A549 treated with AZD9567 at 1 μM for 4 hours (cell line): ENCODE results near the gene CRLF3. TPM values are rescaled to one million over a fixed set of nuclear protein-coding genes. Genes with fewer than 3 reads are reported as not detected.

Experiments used
- total RNA-seq: library from RNA; stranded (reverse); fragments of 200-300 nt; extraction: Qiagen RNA extraction; gene quantifications from 5 replicates; pipeline ENCODE4 v1.2.3, GENCODE V29; 2022; ENCODE audit not compliant: insufficient read depth

Gene CRLF3
- total RNA-seq: 14.4 to 20.5 TPM (median 16.5 TPM) in 5 replicates

GRCh38 chr17:30824356-30825145, at the start of gene CRLF3:
Gene CRLF3, minus strand, starts transcription at chr17:30824692. Its CDS starts 41 bp downstream, at chr17:30824651.

DNA sequence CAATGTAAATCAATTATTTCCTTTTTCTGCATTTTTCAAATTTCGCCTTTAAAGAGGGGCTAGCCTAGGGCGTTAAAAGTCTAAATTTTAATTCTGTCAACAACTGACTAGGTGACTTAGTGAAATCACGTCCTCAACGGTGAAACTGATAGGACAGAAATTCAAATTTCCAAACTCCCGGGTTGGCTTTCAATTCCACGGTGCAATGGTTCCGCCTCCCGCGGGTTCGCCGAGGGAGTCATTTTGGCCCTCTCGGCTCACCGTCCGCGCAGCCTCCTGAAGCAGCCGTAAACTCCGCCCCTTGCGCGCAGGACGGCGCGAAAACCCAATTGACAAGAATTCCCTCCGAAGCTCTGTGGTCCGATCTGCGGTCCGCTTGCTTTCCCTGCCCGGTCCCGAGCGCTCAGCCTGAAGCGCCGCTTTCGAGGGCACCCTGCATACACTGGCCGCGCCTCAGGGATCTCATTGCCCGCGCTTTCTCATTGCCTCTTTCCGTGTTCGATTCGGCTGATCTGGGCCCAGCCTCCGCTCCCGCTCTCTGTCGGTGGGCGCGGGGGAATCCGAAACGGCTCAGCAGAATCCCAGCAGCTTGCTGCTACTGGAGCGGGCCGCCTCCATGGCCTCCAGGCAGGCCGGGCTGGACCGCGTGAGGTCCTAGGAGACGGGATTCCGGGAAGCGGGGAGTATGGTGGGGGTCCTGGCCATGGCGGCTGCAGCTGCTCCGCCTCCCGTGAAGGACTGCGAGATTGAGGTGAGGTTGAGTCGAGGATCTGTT, 7.4 kb upstream of the CRLF3 start, which contains the start of gene ATAD5:
TSS of gene ATAD5 (plus strand) at position 304 of the 775 bp plus-strand sequence. CDS start at position 686, 382 bp downstream.

Other genes with a start within 250 kb of the CRLF3 start
- 3.3 to 5.1 TPM (median 4.2 TPM) in 5 replicates for gene ATAD5, start 7.3 kb upstream of the CRLF3 start, total RNA-seq
- 16.4 to 26.1 TPM (median 19.3 TPM) in 5 replicates for gene TEFM, start 81.5 kb upstream of the CRLF3 start, total RNA-seq
- gene ADAP2, start 97.3 kb upstream of the CRLF3 start, total RNA-seq: 1.9 to 13.4 TPM (median 2.8 TPM) in 5 replicates
- gene RNF135, start 146.3 kb upstream of the CRLF3 start, total RNA-seq: 19.0 to 28.7 TPM (median 25.5 TPM) in 5 replicates